Body of pancreas (tissue), 4 donors: Measurements from ENCODE around the gene RAB44. TPM values are rescaled to one million over a fixed set of nuclear protein-coding genes. Genes with fewer than 3 reads are reported as not detected.
"Not testable (repeated sequence)": the region's sequence is repeated elsewhere in the genome, so short reads cannot be mapped to it uniquely, and the experiment has no call there.

Experiments
- ATAC-seq: fragments of 150-250 bp; one replicate; pipeline ENCODE4 v1.9.1; 2016
- DNase-seq, 4 donors: peaks; one replicate each; pipeline ENCODE4 v3.0.0-alpha.2; 2019
- H3K27ac ChIP-seq, 4 donors: fragments of 200-600 bp; sonication (generic); 1 replicate in 3 of 4; 2 replicates in 1 of 4; pipeline versions ENCODE4 v1.5.1 to v1.6.1; 2016 to 2019; ENCODE audit warnings: mild to moderate bottlenecking in 1 of 4, mixed read lengths in 1 of 4, moderate library complexity in 1 of 4
- H3K27me3 ChIP-seq, 2 donors: fragments of 200-600 bp; sonication (generic); one replicate each; pipeline ENCODE4 v1.6.0; 2016; ENCODE audit warnings: mild to moderate bottlenecking in 1 of 2
- H3K36me3 ChIP-seq, 2 donors: fragments of 200-600 bp; sonication (generic); replicated peaks in 1 of 2; 2 replicates each; pipeline ENCODE4 v1.5.1; 2016; ENCODE audit warnings: low read depth in 2 of 2; ENCODE audit not compliant: insufficient read depth in 1 of 2
- H3K4me1 ChIP-seq: fragments of 200-600 bp; sonication (generic); one replicate; pipeline ENCODE4 v1.6.0; 2016
- H3K4me3 ChIP-seq, 2 donors: fragments of 200-600 bp; sonication (generic); 1 replicate in 1 of 2; 2 replicates in 1 of 2; pipeline ENCODE4 v1.5.1; 2016 to 2019
- H3K9me3 ChIP-seq, 3 donors: fragments of 200-600 bp; sonication (generic); 1 replicate in 2 of 3; 2 replicates in 1 of 3; pipeline ENCODE4 v1.5.1; 2016
- POLR2A ChIP-seq, 3 donors: fragments of 450-650 bp; IDR thresholded peaks; one replicate each; pipeline ENCODE4 v1.6.1; 2016; ENCODE audit warnings: antibody characterized with exemption in 3 of 3, mild to moderate bottlenecking in 2 of 3
- WGBS, 2 donors: methylation state at CpG; one replicate each; pipeline ENCODE4 v1.1.5; 2017; 5-methylcytosine and 5-hydroxymethylcytosine counted together
- intact Hi-C: fragments of 100-400 bp; cut with DNase I; formaldehyde crosslinking; loops from one replicate; pipeline ENCODE4 v1.15.1; 2023
- total RNA-seq, 2 donors: library from RNA; depleted of rRNA; stranded (reverse); fragments of >200 nt; gene quantifications; one replicate each; pipeline ENCODE4 v1.1.0, GENCODE V29; 2016
- TF ChIP-seq, protein P1 (sequence below), 7 experiments: fragments of 450-650 bp in 4 of 7; fragments of 200-600 bp in 3 of 7; sonication (generic) in 3 of 7; IDR thresholded peaks; one replicate each; pipeline ENCODE4 v1.5.1; 2016 to 2019; ENCODE audit warnings: antibody characterized with exemption in 7 of 7

Gene RAB44
- total RNA-seq, 2 donors from 2014 or later, result 0.26 TPM; not detected in 1

DNA sequence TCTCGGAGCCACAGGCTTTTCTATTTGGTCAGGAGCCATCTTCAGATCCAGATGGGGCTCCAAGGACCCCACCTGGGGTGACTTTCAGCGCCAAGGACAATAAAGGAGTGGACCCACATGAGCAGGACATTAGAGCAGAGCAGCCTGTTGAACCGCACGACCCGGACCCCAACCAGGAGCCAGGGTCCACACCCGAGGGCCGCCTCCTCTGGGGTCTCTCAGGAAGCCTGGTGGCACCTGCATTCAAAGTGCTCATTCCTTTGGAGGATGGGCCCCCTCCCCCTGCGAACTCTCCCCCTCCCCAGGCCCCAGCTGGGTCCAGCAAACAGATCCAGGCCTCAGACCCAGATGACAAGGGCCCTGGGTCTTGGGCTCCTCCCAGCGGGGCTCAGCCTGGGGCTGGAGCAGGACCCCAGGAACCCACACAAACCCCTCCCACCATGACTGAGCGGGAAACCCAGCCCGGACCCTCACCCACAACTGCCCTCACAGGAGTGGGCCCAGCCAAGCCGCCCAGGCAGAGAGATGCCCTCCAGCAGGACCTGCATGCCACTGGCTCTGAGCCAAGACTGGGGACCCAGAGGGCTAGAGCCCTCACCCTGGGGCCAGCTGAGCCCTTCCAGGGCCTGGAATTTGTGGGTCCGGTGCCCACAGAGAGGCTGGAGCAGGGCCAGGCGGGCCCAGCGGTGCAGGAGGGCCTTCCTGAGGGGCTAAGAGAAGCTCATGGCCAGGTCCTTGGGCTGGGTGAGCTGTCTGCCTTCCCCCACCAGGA is 23.9 kb downstream of the RAB44 start:
- intact Hi-C loops, result no loop called here
- Histone ChIP-seq H3K27ac (no peak overlapping the region), H3K36me3 (no peaks in the 10 kb centered on the region), H3K27me3 (no peaks in the 10 kb centered on the region), H3K4me1 (no peaks in the 10 kb centered on the region), H3K4me3 (no peak overlapping the region), H3K9me3 (no peaks in the 10 kb centered on the region)
- DNase-seq (no peak), ATAC-seq (no peak)
- TF ChIP-seq, protein P1, sequence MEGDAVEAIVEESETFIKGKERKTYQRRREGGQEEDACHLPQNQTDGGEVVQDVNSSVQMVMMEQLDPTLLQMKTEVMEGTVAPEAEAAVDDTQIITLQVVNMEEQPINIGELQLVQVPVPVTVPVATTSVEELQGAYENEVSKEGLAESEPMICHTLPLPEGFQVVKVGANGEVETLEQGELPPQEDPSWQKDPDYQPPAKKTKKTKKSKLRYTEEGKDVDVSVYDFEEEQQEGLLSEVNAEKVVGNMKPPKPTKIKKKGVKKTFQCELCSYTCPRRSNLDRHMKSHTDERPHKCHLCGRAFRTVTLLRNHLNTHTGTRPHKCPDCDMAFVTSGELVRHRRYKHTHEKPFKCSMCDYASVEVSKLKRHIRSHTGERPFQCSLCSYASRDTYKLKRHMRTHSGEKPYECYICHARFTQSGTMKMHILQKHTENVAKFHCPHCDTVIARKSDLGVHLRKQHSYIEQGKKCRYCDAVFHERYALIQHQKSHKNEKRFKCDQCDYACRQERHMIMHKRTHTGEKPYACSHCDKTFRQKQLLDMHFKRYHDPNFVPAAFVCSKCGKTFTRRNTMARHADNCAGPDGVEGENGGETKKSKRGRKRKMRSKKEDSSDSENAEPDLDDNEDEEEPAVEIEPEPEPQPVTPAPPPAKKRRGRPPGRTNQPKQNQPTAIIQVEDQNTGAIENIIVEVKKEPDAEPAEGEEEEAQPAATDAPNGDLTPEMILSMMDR (IDR thresholded peaks at IDR 0.05), result no peak
- TF ChIP-seq POLR2A (IDR thresholded peaks at IDR 0.05), result no peak
- WGBS, 2 donors, result 80 to 86% methylated on average over 1 to 15 of the region's 15 CpGs

DNA sequence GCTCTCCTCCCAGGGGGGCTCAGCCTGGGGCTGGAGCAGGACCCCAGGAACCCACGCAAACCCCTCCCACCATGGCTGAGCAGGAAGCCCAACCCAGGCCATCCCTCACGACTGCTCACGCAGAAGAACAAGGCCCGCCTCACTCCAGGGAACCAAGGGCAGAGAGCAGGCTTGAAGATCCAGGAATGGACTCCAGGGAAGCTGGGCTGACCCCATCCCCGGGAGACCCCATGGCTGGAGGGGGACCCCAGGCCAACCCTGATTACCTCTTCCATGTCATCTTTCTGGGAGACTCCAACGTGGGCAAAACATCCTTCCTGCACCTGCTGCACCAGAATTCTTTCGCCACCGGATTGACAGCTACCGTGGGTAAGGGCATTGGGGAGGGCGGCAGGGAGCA is 24.7 kb downstream of the RAB44 start:
- Histone ChIP-seq H3K27ac (no peak overlapping the region), H3K4me3 (no peak overlapping the region), H3K36me3 (no peaks in the 10 kb centered on the region), H3K9me3 (no peaks in the 10 kb centered on the region), H3K27me3 (no peaks in the 10 kb centered on the region), H3K4me1 (no peaks in the 10 kb centered on the region)
- TF ChIP-seq POLR2A (IDR thresholded peaks at IDR 0.05), result no peak
- TF ChIP-seq, protein P1 (IDR thresholded peaks at IDR 0.05), result no peak
- 90 to 91% methylated on average over 6 to 9 of the region's 10 CpGs for WGBS, 2 donors
- ATAC-seq (no peak), DNase-seq (no peak)
- intact Hi-C loops, result no loop called here

DNA sequence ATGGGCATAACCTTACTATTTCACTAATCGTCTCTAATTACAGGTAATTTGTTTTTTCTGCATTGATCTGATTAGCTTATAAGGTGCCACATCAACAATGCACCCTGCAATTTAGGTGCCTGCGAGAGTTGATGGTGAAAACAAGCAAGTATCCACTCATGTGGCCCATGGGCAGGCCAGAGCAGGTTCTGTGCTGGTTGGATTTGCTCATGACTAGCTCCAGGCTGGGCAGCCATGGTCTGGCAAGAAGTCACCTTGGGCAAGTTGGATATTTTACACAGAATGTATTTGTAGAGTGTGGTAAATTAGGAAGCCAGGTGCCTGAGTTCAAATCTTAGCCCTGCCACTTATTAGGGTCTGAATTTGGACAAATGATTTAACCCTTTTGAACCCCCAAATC is 25.3 kb downstream of the RAB44 start:
- H3K36me3 ChIP-seq, result no peaks in the 10 kb centered on the region
- intact Hi-C loops, result no loop called here
- no peak overlapping the region for H3K4me3 ChIP-seq
- ATAC-seq (no peak), DNase-seq (no peak)
- H3K27me3 ChIP-seq, result no peaks in the 10 kb centered on the region
- no peaks in the 10 kb centered on the region for H3K9me3 ChIP-seq
- H3K4me1 ChIP-seq, result no peaks in the 10 kb centered on the region
- no peak overlapping the region for H3K27ac ChIP-seq
- WGBS, 2 donors, result 78 to 94% methylated on average over 2 of the region's 2 CpGs
- TF ChIP-seq POLR2A (IDR thresholded peaks at IDR 0.05), result no peak
- TF ChIP-seq, protein P1 (IDR thresholded peaks at IDR 0.05), result no peak

DNA sequence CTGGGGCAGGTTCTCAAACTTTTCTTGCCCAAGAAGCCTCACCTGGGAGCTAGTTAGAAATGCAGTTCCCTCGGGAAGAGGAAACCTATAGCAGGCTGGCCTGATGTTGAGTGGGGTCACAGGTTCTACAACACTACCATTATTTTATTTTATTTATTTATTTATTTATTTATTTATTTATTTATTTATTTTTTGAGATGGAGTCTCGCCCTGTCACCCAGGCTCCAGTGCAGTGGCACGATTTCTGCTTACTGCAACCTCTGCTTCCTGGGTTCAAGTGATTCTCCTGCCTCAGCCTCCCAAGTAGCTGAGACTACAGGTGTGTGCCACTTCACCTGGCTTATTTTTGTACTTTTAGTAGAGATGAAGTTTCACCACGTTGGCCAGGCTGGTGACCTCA is 26.4 kb downstream of the RAB44 start:
- intact Hi-C loops, H3K4me3 ChIP-seq, ATAC-seq, H3K36me3 ChIP-seq, H3K9me3 ChIP-seq, H3K27me3 ChIP-seq, H3K27ac ChIP-seq, DNase-seq, H3K4me1 ChIP-seq: not testable (repeated sequence)
- 89 to 94% methylated on average over 4 of the region's 4 CpGs for WGBS, 2 donors

DNA sequence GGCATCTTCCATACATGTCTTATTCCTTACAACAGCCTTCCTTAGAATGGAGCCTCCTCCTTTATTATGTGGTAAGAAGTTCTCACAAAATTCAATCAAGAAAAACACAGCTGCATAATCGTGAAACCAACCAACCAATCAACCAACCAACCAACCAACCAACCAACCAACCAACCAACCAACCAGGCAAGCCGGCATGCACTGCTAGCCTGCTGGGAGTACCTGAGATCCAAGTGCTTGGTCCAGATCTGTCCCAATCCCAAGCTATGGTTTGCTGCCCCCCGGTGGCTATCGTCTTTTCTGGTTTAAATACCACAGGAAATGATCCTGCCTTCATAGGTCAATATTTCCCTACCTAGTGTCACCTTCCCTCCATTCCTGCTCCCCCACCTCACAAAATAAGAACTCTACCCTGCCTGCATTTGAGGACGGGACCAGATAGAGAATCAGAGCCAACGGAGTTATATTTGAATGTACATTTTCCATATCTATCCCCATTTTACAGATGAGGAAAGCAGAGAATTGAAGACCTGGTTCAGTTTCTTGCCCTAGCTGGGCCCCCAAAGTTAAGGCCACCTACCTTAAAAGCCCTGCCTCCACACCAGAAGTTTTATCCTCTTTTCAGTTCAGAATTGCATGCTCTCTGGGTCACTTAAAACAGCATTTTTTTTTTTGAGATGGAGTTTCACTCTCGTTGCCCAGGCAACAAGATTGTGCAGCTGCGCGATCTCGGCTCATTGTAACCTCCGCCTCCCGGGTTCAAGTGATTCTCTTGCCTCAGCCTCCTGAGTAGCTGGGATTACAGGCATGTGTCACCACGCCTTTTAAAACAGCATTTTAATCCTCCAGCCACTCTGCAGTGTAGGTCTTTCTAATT is 27.1 kb downstream of the RAB44 start:
- 35 to 37% methylated on average over 13 of the region's 13 CpGs for WGBS, 2 donors
- H3K27me3 ChIP-seq, result no peaks in the 10 kb centered on the region
- no peak overlapping the region for H3K27ac ChIP-seq
- TF ChIP-seq, protein P1 (IDR thresholded peaks at IDR 0.05), result peak; percentile 55 to 92 (median 88)
- TF ChIP-seq POLR2A (IDR thresholded peaks at IDR 0.05), result no peak
- H3K9me3 ChIP-seq, result no peaks in the 10 kb centered on the region
- no peaks in the 10 kb centered on the region for H3K4me1 ChIP-seq
- ATAC-seq (peak; percentile 89), DNase-seq (peak; percentile 87 to 92 (median 90))
- no peak overlapping the region for H3K4me3 ChIP-seq
- H3K36me3 ChIP-seq, result no peaks in the 10 kb centered on the region
- intact Hi-C loops, result loop anchor here (5.0 kb wide), 1 partner anchor 102 kb away; no protein-coding TSS in a partner anchor
